Breast epithelium (tissue), 4 donors: ENCODE measurements around the gene EPB42. TPM values are rescaled to one million over a fixed set of nuclear protein-coding genes. Genes with fewer than 3 reads are reported as not detected.
"Not testable (repeated sequence)": the region's sequence is repeated elsewhere in the genome, so short reads cannot be mapped to it uniquely, and the experiment has no call there.

Experiments
- DNase-seq, 2 donors: peaks; one replicate each; pipeline ENCODE4 v3.0.0-alpha.2; 2019; ENCODE audit warnings: low spot score in 2 of 2
- H3K27ac ChIP-seq, 2 donors: fragments of 200-600 bp; sonication (generic) in 1 of 2; one replicate each; pipeline ENCODE4 v1.5.1; 2016 to 2019; ENCODE audit warnings: mild to moderate bottlenecking in 1 of 2
- H3K27me3 ChIP-seq, 2 donors: fragments of 200-600 bp; sonication (generic) in 1 of 2; one replicate each; pipeline versions ENCODE4 v1.5.1 to v1.6.0; 2017 to 2019; ENCODE audit warnings: control low read depth in 1 of 2, mild to moderate bottlenecking in 1 of 2
- H3K36me3 ChIP-seq: fragments of 200-600 bp; one replicate; pipeline ENCODE4 v1.5.1; 2019
- H3K4me1 ChIP-seq, 2 donors: fragments of 200-600 bp; sonication (generic); one replicate each; pipeline ENCODE4 v1.5.1; 2016 to 2019; ENCODE audit warnings: control low read depth in 1 of 2
- H3K4me3 ChIP-seq, 3 donors: fragments of 200-600 bp; sonication (generic); 1 replicate in 2 of 3; 2 replicates in 1 of 3; pipeline ENCODE4 v1.5.1; 2016 to 2019; ENCODE audit warnings: mild to moderate bottlenecking in 3 of 3, moderate library complexity in 2 of 3
- H3K9me3 ChIP-seq, 2 donors: fragments of 200-600 bp; sonication (generic) in 1 of 2; one replicate each; pipeline ENCODE4 v1.5.1; 2016 to 2019; ENCODE audit warnings: control low read depth in 1 of 2
- POLR2A ChIP-seq: fragments of 450-650 bp; IDR thresholded peaks from one replicate; pipeline ENCODE4 v1.6.1; 2016; ENCODE audit warnings: antibody characterized with exemption, mild to moderate bottlenecking, moderate library complexity
- POLR2AphosphoS5 ChIP-seq, 3 donors: sonication (generic); formaldehyde crosslinking; IDR thresholded peaks; one replicate each; pipeline ENCODE4 v1.6.1; 2017; ENCODE audit warnings: antibody characterized with exemption in 3 of 3
- intact Hi-C: fragments of 100-400 bp; cut with DNase I; formaldehyde crosslinking; loops from one replicate; pipeline ENCODE4 v1.15.1; 2023; ENCODE audit warnings: low total_unique reads
- total RNA-seq, 3 donors: library from RNA; depleted of rRNA; stranded (reverse); fragments of >200 nt; gene quantifications; one replicate each; pipeline ENCODE4 v1.1.0, GENCODE V29; 2016
- TF ChIP-seq, protein P1 (sequence below), 3 donors: fragments of 450-650 bp; IDR thresholded peaks; one replicate each; pipeline ENCODE4 v1.5.1; 2016 to 2017; ENCODE audit warnings: antibody characterized with exemption in 3 of 3, mild to moderate bottlenecking in 3 of 3, moderate library complexity in 3 of 3

EPB42 gene
- total RNA-seq, 3 donors from 2014 or later = 0.29 to 1.9 TPM; not detected in 1

DNA sequence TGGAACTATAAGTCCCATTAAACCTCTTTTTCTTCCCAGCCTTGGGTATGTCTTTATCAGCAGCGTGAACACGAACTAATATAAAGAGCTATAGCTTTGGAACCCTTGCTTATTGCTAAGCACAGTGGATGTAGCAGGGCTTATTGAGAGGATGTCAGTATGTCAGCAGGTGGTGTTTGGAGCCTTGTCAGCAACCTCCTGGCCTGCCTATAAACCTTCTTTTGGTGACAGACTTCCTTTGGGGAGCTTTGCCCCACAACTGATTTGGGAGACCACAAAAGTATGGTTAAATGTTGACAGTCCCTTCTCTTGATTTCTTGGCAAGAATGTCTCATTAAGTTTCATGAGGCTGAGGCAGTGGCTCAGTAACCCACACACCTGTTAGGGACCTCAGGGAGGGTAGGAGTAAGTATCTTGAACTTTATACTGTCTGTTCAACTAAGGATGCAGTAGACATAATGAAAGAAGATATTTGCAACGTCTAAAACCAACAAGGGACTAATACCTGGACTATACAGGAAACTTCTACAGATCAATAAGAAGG lies 20.8 kb downstream of the EPB42 start:
- Histone ChIP-seq H3K27me3 (no peaks in the 10 kb centered on the region), H3K4me1 (no peaks in the 10 kb centered on the region), H3K4me3 (no peak overlapping the region), H3K27ac (no peak overlapping the region), H3K36me3 (no peaks in the 10 kb centered on the region), H3K9me3 (peaks cover 0 to 7% of the 10 kb centered on the region in 2 donors)
- no peak for DNase-seq
- TF ChIP-seq POLR2A (no peak), POLR2AphosphoS5 (IDR thresholded peaks at IDR 0.05) (no peak)
- TF ChIP-seq, protein P1, sequence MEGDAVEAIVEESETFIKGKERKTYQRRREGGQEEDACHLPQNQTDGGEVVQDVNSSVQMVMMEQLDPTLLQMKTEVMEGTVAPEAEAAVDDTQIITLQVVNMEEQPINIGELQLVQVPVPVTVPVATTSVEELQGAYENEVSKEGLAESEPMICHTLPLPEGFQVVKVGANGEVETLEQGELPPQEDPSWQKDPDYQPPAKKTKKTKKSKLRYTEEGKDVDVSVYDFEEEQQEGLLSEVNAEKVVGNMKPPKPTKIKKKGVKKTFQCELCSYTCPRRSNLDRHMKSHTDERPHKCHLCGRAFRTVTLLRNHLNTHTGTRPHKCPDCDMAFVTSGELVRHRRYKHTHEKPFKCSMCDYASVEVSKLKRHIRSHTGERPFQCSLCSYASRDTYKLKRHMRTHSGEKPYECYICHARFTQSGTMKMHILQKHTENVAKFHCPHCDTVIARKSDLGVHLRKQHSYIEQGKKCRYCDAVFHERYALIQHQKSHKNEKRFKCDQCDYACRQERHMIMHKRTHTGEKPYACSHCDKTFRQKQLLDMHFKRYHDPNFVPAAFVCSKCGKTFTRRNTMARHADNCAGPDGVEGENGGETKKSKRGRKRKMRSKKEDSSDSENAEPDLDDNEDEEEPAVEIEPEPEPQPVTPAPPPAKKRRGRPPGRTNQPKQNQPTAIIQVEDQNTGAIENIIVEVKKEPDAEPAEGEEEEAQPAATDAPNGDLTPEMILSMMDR (IDR thresholded peaks at IDR 0.05) = no peak
- intact Hi-C loops = no loop called here

DNA sequence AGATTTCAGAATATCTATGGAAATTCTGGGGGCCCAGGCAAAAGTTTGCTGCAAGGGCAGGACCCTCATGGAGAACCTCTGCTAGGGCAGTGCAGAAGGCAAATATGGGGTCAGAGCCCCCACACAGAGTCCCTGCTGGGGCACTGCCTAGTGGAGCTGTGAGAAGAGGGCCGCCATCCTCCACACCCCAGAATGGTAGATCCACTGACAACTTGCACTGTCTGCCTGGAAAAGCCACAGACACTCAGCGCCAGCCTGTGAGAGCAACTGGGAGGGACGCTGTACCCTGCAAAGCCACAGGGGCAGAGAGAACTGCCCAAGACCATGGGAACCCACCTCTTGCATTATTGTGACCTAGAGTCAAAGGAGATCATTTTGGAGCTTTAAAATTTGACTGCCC lies 21.8 kb downstream of the EPB42 start:
- Histone ChIP-seq H3K9me3 (peaks cover 0 to 7% of the 10 kb centered on the region in 2 donors), H3K27ac (no peak overlapping the region), H3K4me3 (no peak overlapping the region), H3K36me3 (no peaks in the 10 kb centered on the region), H3K27me3 (no peaks in the 10 kb centered on the region), H3K4me1 (no peaks in the 10 kb centered on the region)
- TF ChIP-seq, protein P1 (IDR thresholded peaks at IDR 0.05) = no peak
- TF ChIP-seq POLR2AphosphoS5 (IDR thresholded peaks at IDR 0.05) (no peak), POLR2A (no peak)
- no peak for DNase-seq
- intact Hi-C loops = no loop called here

DNA sequence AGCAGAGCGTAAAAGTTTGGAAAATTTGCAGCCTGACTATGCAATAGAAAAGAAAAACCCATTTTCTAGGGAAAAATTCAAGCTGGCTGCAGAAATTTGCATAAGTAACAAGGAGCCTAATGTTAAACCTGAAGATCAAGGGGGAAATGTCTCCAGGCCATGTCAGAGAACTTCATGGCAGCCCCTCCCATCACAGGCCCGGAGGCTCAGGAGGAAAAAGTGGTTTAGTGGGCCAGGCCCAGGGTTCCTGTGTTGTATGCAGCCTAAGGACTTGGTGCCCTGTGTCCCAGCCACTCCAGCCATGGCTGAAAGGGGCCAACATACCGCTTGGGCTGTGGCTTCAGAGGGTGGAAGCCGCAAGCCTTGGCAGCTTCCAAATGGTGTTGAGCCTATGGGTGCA lies 22.3 kb downstream of the EPB42 start:
- H3K36me3 ChIP-seq, DNase-seq, H3K9me3 ChIP-seq, H3K27me3 ChIP-seq, H3K27ac ChIP-seq, H3K4me3 ChIP-seq, intact Hi-C loops, H3K4me1 ChIP-seq: not testable (repeated sequence)

DNA sequence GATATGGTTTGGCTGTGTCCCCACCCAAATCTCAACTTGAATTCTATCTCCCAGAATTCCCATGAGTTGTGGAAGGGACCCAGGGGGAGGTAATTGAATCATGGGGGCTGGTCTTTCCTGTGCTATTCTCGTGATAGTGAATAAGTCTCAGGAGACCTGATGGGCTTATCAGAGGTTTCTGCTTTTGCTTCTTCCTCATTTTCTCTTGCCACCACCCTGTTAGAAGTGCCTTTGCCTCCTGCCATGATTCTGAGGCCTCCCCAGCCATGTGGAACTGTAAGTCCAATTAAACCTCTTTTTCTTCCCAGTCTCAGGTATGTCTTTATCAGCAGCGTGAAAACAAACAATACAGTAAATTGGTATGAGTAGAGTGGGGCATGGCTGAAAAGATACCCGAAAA lies 23.0 kb downstream of the EPB42 start:
- intact Hi-C loops, H3K4me3 ChIP-seq, H3K27ac ChIP-seq, H3K36me3 ChIP-seq, H3K9me3 ChIP-seq, DNase-seq, H3K4me1 ChIP-seq, H3K27me3 ChIP-seq: not testable (repeated sequence)

DNA sequence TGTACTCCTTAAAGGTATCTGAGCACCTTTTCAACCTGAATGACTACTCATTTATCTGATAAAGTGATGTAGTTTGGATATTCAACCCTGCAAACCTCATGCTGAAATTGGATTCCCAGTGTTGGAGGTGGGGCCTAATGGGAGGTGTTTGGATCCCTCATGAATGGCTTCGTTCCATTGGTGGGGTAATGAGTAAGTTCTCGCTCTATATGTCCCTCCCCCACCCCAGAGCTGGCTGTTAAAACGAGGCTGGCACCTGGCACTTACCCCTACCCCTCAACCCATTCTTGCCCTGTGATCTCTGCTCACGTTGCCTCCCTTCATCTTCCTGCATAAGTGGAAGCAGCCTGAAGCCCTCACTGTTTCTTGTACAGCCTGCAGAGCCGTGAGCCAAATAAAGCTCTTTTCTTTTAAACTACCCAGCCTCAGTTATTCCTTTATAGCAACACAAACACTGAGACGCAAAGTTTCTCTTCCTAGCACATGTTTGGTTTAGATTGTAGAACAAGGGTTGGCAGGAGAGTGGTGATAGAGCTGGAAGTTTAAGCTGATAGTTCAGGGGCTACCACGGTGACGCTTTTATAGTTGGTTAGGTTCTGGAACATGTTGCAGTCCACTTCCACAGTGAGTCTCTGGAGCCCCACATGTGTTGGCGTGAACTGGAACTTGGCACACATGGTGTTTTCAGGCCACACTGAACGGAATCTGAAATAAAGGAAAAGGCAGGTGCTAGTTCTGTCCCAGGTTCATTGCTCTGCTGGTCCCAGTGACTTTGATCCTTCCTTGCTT lies 23.9 kb downstream of the EPB42 start:
- DNase-seq = no peak
- Histone ChIP-seq H3K36me3 (no peaks in the 10 kb centered on the region), H3K27ac (no peak overlapping the region), H3K4me3 (no peak overlapping the region), H3K9me3 (peaks cover 0 to 7% of the 10 kb centered on the region in 2 donors), H3K27me3 (no peaks in the 10 kb centered on the region), H3K4me1 (no peaks in the 10 kb centered on the region)
- TF ChIP-seq, protein P1 (IDR thresholded peaks at IDR 0.05) = no peak
- TF ChIP-seq POLR2A (no peak), POLR2AphosphoS5 (IDR thresholded peaks at IDR 0.05) (no peak)
- intact Hi-C loops = no loop called here

DNA sequence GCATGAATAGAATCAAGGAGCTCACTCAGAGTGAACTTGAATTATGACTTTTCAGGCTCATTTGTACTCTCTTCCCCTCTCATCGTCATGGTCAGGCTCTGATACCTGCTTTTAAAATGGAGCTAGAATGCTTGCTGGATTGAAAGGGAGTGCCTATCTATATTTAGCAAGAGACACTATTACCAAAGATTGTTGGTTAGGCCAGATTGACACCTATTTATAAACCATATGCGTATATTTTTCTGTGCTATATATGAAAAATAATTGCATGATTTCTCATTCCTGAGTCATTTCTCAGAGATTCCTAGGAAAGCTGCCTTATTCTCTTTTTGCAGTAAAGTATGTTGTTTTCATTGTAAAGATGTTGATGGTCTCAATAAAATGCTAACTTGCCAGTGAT lies 26.0 kb downstream of the EPB42 start:
- H3K4me1 ChIP-seq = peaks cover 0 to 4% of the 10 kb centered on the region in 2 donors
- H3K9me3 ChIP-seq = peaks cover 0 to 7% of the 10 kb centered on the region in 2 donors
- no peaks in the 10 kb centered on the region for H3K27me3 ChIP-seq
- H3K27ac ChIP-seq = no peak overlapping the region
- no peaks in the 10 kb centered on the region for H3K36me3 ChIP-seq
- intact Hi-C loops = no loop called here
- no peak overlapping the region for H3K4me3 ChIP-seq
- TF ChIP-seq POLR2AphosphoS5 (IDR thresholded peaks at IDR 0.05) (no peak), POLR2A (no peak)
- TF ChIP-seq, protein P1 (IDR thresholded peaks at IDR 0.05) = no peak
- DNase-seq = no peak
